IPS-11a (cell line): ENCODE data around the gene SNAI1.

Source experiments
- H3K4me3 ChIP-seq: one replicate; pipeline ENCODE4 v1.5.1; 2013; ENCODE audit warnings: low read depth, low read length, control low read depth

The SNAI1 gene

DNA sequence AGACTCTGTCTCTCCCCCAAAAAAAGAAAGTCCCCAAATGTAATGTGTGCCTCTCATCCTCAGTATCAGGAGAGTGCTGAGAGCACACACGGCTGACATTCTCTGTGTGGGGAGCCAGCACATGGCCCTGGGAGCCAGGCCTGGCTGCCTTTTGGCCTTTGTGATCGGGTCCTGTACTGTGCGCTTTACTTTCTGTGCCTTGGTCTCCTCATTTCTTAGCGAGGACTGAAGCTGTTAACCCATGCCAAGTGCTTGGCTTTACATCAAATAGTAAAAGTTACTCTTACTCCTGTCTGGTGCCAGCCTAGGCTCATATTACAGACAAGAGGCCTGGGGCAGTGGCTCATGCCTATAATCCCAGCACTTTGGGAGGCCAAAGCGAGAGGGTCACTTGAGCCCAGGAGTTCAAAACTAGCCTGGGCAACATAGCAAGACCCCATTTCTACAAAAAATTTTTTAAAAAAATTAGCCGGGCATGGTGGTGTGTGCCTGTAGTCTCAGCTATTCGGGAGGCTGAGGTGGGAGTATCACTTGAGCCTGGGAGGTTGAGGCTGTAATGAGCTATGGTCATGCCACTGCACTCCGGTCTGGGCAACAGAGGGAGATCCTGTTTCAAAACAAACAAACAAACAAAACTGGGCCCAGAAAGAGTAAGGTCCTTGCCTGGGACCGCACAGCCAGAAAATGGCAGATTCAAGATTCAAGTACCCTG is 50.3 kb downstream of the SNAI1 start:
- no peak overlapping the region for H3K4me3 ChIP-seq

GRCh38 chr20:50034567-50035180 is 51.9 kb downstream of the SNAI1 start:
- H3K4me3 ChIP-seq: no peak overlapping the region

GRCh38 chr20:50036703-50037102 is 53.9 kb downstream of the SNAI1 start:
- no peak overlapping the region for H3K4me3 ChIP-seq

DNA sequence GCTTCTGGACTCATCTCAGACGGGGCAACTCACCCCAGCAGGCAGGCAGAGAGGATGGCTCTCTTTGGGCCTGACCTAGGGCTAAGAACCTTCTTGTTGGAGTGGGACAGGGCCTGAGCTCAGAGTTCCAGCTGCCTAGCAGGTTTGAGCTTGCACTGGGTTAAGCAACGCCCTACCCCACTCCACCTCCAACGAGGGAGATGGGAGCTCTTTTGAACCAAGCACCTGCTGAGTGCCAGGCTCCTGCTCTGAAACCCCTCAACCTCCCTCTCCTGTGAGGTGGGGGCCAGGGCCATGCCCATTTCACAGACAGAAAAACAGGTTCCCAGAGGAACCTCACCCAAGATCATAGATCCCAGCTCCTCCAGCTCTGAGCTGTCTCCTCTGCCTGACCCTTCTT is 54.3 kb downstream of the SNAI1 start:
- no peak overlapping the region for H3K4me3 ChIP-seq

DNA sequence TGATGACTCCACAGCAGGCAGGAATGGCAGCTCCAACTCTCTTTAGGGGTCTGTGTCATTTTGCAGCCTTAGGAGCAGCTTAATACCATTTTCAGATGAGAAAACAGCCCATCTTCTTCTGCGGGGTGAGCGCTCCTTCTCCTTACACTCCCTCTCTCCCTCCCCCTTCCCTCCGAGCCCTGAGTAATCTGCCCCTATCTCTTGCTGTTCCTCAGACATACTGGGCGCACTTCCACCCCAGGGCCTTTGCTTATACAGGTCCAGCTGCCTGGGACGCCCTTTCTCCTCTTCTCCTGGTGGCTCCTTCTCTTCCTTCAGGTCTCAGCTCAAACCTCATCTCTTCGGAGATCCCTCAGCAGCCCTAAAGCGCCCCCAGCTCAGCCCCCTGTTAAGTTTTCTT is 54.8 kb downstream of the SNAI1 start:
- H3K4me3 ChIP-seq: no peak overlapping the region

DNA sequence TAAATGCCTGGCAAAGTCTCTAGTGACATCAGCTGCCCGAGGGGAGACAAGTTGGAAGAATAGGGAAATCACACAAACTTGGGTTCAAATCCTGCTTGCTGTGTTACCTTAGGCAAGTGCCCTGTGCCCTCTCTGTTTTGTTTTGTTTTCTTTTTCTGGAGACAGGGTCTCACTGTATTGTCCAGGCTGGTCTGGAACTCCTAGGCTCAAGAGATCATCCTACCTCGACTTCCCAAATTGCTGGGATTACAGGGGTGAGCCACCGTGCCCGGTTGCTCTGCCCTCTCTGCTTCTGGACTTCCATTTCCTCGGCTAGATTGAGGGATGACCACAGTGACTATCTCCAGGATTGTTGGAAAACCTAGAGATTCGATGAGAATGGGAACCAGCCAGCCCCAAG is 55.4 kb downstream of the SNAI1 start:
- no peak overlapping the region for H3K4me3 ChIP-seq
